Ascending aorta (tissue), 2 donors: ENCODE data around the gene GLIPR1L1. TPM values are rescaled to one million over a fixed set of nuclear protein-coding genes. Genes with fewer than 3 reads are reported as not detected.

Experiments
- DNase-seq, 2 donors: peaks; one replicate each; pipeline ENCODE4 v3.0.0-alpha.2; 2019; ENCODE audit warnings: low spot score in 2 of 2
- H3K27ac ChIP-seq, 2 donors: fragments of 200-600 bp; sonication (generic); one replicate each; pipeline ENCODE4 v1.5.1; 2016 to 2017; ENCODE audit warnings: mild to moderate bottlenecking in 1 of 2
- H3K27me3 ChIP-seq: fragments of 200-600 bp; sonication (generic); one replicate; pipeline ENCODE4 v1.5.1; 2017
- H3K36me3 ChIP-seq, 2 donors: fragments of 200-600 bp; sonication (generic); one replicate each; pipeline ENCODE4 v1.5.1; 2016
- H3K4me1 ChIP-seq, 2 donors: fragments of 200-600 bp; sonication (generic); one replicate each; pipeline ENCODE4 v1.5.1; 2016 to 2017; ENCODE audit warnings: mild to moderate bottlenecking in 1 of 2
- H3K4me3 ChIP-seq, 2 donors: fragments of 200-600 bp; sonication (generic); one replicate each; pipeline ENCODE4 v1.5.1; 2016 to 2017; ENCODE audit warnings: mild to moderate bottlenecking in 1 of 2
- H3K9me3 ChIP-seq, 2 donors: fragments of 200-600 bp; sonication (generic); one replicate each; pipeline ENCODE4 v1.5.1; 2016
- intact Hi-C: fragments of 100-400 bp; cut with DNase I; formaldehyde crosslinking; loops from one replicate; pipeline ENCODE4 v1.15.1; 2023
- total RNA-seq: library from RNA; depleted of rRNA; stranded (reverse); fragments of >200 nt; gene quantifications from one replicate; pipeline ENCODE4 v1.1.0, GENCODE V29; 2016
- TF ChIP-seq, protein P1 (sequence below), 3 experiments: fragments of 200-600 bp in 2 of 3; fragments of 450-650 bp in 1 of 3; sonication (generic) in 2 of 3; IDR thresholded peaks; one replicate each; pipeline ENCODE4 v1.5.1; 2016 to 2019; ENCODE audit warnings: antibody characterized with exemption in 3 of 3, mild to moderate bottlenecking in 1 of 3, moderate library complexity in 1 of 3

Gene GLIPR1L1
- total RNA-seq, 1 donor from 2014 or later, result not detected

DNA sequence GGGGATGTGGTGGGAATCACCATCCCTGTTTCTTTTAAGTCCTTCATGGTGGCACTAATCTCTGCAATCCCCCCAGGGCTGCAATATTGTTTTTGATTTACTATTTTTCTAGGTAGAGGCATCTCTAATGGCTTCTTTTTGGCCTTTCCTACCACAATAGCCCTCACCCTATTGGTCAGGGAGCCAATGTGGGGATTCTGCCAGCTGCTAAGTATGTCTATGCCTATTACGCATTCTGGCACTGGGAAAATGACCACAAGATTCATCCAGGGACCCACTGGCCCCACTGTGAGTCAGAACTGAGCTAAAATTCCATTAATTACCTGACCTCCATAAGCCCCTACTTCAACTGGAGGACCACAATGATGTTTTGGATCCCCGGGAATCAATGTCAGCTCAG is 40.5 kb downstream of the GLIPR1L1 start:
- no peaks in the 10 kb centered on the region for H3K27me3 ChIP-seq
- intact Hi-C loops, result no loop called here
- H3K9me3 ChIP-seq, result no peaks in the 10 kb centered on the region
- no peak overlapping the region for H3K4me3 ChIP-seq
- peaks cover 0 to 9% of the 10 kb centered on the region in 2 donors for H3K4me1 ChIP-seq
- TF ChIP-seq, protein P1, sequence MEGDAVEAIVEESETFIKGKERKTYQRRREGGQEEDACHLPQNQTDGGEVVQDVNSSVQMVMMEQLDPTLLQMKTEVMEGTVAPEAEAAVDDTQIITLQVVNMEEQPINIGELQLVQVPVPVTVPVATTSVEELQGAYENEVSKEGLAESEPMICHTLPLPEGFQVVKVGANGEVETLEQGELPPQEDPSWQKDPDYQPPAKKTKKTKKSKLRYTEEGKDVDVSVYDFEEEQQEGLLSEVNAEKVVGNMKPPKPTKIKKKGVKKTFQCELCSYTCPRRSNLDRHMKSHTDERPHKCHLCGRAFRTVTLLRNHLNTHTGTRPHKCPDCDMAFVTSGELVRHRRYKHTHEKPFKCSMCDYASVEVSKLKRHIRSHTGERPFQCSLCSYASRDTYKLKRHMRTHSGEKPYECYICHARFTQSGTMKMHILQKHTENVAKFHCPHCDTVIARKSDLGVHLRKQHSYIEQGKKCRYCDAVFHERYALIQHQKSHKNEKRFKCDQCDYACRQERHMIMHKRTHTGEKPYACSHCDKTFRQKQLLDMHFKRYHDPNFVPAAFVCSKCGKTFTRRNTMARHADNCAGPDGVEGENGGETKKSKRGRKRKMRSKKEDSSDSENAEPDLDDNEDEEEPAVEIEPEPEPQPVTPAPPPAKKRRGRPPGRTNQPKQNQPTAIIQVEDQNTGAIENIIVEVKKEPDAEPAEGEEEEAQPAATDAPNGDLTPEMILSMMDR (IDR thresholded peaks at IDR 0.05), result no peak
- H3K27ac ChIP-seq, result no peak overlapping the region
- no peaks in the 10 kb centered on the region for H3K36me3 ChIP-seq
- DNase-seq, result no peak

DNA sequence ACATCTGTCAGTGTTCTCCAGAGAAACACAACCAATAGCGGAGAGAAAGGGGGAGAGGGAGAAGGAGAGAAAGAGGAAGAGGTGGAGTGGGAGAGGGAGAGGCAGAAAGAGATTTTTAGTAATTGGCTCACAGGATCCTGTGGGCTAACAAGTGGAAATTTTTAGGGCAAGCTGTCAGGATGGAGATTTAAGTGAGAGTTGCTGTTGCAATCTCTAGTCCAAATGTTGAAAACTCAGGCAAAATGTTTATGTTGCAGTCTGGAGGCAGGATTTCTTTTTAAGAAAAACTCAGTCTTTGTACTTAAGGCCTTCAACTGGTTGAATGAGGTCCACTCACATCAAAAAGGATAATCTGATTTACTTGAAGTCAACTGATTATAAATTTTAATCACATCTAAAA is 43.9 kb downstream of the GLIPR1L1 start:
- no peak for DNase-seq
- Histone ChIP-seq H3K36me3 (no peaks in the 10 kb centered on the region), H3K27me3 (no peaks in the 10 kb centered on the region), H3K4me3 (no peak overlapping the region), H3K4me1 (peaks cover 0 to 9% of the 10 kb centered on the region in 2 donors), H3K27ac (peak overlapping the region; percentile 3 to 30), H3K9me3 (no peaks in the 10 kb centered on the region)
- TF ChIP-seq, protein P1 (IDR thresholded peaks at IDR 0.05), result no peak
- intact Hi-C loops, result no loop called here

DNA sequence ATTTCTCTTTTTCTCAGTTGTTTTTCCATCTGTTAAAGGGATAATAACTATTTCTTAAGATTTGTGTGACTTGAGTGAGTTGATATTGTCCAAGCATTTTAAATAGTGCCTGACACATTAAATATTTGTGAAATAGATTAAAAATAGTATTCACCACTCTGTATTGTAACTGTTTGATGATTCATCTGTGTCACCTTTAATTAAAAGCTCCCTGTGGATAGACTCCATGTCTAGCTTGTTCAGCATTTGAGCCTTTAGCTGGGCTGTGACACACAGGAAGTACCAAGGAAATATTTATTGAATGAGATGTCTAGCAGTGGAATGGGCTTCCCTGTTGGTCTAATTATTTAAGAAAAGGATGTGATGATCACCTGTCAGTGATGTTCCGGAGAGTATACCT is 54.6 kb downstream of the GLIPR1L1 start:
- H3K4me3 ChIP-seq, result peak overlapping the region; percentile 63 to 76

DNA sequence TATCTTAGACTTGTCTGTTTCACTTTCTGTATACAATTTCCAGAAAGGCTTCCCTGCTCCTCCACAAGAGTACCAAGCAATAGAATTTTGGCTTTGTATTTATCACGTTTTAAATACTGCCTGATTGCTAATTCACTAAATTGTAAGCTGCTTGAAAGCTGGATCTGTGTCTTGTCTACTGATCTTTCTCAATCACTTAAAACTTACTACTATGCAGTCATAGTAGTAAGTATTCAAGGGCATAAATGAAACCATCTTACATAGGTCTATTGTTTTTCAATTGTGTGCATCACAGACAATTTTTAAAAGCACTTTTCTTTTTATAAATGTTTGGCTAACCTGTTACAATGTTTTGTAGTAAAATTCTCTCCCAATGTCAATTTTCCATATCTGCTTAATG is 55.2 kb downstream of the GLIPR1L1 start:
- Histone ChIP-seq H3K27me3 (no peaks in the 10 kb centered on the region), H3K4me1 (peaks cover 0 to 8% of the 10 kb centered on the region in 2 donors), H3K27ac (peak overlapping the region; percentile 95 to 97), H3K36me3 (no peaks in the 10 kb centered on the region), H3K9me3 (peaks cover 0 to 5% of the 10 kb centered on the region in 2 donors), H3K4me3 (peak overlapping the region; percentile 63 to 76)
- TF ChIP-seq, protein P1 (IDR thresholded peaks at IDR 0.05), result no peak
- intact Hi-C loops, result loop anchor here (2.0 to 10.0 kb wide), 6 partner anchors 55 to 1675 kb away; partner anchors contain the start of genes E2F7, GLIPR1L1, KRR1 and PHLDA1
- no peak for DNase-seq

More for the DNA sequence above, 54.6 kb downstream of the GLIPR1L1 start:
- H3K4me1 ChIP-seq, result peaks cover 0 to 8% of the 10 kb centered on the region in 2 donors
- H3K9me3 ChIP-seq, result peaks cover 0 to 5% of the 10 kb centered on the region in 2 donors
- DNase-seq, result no peak
- TF ChIP-seq, protein P1 (IDR thresholded peaks at IDR 0.05), result no peak
- intact Hi-C loops, result loop anchor here (2.0 to 5.0 kb wide), 3 partner anchors 54 to 698 kb away; partner anchors contain the start of genes GLIPR1L1 and PHLDA1
- H3K27me3 ChIP-seq, result no peaks in the 10 kb centered on the region
- H3K36me3 ChIP-seq, result no peaks in the 10 kb centered on the region
- H3K27ac ChIP-seq, result peak overlapping the region; percentile 95 to 97

DNA sequence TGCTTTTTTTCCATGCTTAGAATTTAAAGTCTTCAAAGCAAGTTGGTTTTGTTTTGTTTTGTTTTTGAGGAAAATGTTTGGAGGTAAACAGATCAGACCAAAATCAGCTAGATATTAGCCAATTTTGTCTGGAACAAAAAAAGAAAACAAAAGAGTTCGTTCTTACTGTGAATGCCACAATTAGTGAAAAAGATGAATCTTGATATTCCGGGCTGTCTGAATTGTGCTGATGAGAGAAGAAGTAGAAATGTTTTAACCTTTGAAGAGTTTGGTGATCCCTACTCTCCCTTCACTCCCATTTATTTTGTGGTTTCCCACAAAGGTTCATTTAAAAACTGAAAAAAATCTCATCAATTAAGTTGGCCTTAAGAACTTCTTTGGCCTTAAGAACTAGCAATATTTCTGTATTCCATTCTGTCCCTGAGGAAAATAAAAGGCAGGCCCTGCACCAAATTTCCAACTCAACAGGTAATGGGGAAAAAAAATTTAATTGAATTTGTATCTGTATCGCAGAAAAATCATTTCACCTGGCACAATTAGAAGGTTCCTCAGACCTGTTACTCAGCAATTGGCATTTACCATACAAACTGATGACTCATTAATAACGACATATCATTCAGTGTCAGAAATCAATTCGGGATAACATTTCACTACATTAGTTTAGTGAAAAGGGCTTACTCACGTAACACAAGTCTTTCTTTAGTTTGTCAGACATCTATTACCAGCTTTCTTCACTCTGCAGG is 55.9 kb downstream of the GLIPR1L1 start:
- peaks cover 0 to 8% of the 10 kb centered on the region in 2 donors for H3K4me1 ChIP-seq
- TF ChIP-seq, protein P1 (IDR thresholded peaks at IDR 0.05), result no peak
- no peak for DNase-seq
- no peaks in the 10 kb centered on the region for H3K36me3 ChIP-seq
- H3K9me3 ChIP-seq, result peaks cover 0 to 3% of the 10 kb centered on the region in 2 donors
- no peaks in the 10 kb centered on the region for H3K27me3 ChIP-seq
- peak overlapping the region; percentile 63 to 76 for H3K4me3 ChIP-seq
- intact Hi-C loops, result loop anchor here (2.0 to 10.0 kb wide), 3 partner anchors 120 to 1674 kb away; partner anchors contain the start of genes E2F7 and KRR1
- H3K27ac ChIP-seq, result peak overlapping the region; percentile 95 to 97
